ENCODE results near the gene STRIT1.

Gene STRIT1

DNA sequence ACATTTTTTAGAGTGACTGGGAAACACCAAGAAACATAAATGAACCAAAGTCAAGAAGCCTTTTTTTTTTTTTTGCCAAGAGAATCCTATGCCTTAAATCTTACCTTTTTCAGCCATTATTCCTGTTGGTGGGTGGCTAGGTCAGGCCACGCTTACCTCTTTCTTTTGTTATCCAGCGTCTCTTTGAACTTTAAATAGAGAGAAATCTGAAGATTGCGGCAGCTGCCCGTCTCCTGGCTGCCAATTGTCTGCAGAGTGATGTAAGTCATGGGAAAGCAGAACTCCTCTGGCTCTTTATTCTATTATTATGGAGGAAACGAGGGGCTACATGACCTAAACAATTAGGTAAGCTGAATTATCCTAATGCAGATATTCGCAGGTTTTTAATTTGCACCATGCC, at the start of gene STRIT1:
STRIT1 (minus strand) TSS at position 168 of the 400 bp plus-strand sequence.
- DNase-seq (ENCODE audit: extremely low spot score), result no peak
- ChIA-PET POLR2A (no interaction called here), CTCF (interaction anchor here (1.0 to 1.5 kb wide), 2 partner anchors 11 to 40 kb away, joined by 3 read pairs; no protein-coding TSS in a partner anchor)
- TF ChIP-seq, protein P1, sequence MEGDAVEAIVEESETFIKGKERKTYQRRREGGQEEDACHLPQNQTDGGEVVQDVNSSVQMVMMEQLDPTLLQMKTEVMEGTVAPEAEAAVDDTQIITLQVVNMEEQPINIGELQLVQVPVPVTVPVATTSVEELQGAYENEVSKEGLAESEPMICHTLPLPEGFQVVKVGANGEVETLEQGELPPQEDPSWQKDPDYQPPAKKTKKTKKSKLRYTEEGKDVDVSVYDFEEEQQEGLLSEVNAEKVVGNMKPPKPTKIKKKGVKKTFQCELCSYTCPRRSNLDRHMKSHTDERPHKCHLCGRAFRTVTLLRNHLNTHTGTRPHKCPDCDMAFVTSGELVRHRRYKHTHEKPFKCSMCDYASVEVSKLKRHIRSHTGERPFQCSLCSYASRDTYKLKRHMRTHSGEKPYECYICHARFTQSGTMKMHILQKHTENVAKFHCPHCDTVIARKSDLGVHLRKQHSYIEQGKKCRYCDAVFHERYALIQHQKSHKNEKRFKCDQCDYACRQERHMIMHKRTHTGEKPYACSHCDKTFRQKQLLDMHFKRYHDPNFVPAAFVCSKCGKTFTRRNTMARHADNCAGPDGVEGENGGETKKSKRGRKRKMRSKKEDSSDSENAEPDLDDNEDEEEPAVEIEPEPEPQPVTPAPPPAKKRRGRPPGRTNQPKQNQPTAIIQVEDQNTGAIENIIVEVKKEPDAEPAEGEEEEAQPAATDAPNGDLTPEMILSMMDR (IDR thresholded peaks at IDR 0.05; ENCODE audit: control extremely low read depth, extremely low read depth, low read depth, missing control alignments), result no peak

DNA sequence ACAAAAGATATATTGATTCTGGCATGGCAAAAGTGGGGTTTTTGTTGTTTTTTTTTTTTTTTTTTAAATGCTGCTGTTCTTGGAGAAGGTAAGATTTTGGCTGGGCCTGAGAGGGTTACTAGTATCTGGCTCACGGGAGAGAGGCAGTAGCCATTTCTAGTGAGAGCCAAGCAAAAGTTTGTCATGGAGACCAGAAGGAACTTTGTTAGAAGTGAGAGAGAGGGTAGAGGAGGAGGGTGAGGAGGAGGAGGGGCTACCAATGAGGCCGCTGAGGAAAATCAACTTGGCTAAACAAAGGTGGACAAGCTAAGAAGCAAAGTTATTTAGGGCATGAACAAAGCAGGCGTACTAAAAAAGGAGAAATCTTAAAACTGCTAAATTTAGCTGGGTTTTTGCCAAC, 48.9 kb upstream of the STRIT1 start:
- DNase-seq (ENCODE audit: extremely low spot score), result no peak
- TF ChIP-seq, protein P1 (IDR thresholded peaks at IDR 0.05; ENCODE audit: control extremely low read depth, extremely low read depth, low read depth, missing control alignments), result no peak
- CTCF ChIA-PET, result no interaction called here
- POLR2A ChIA-PET, result interaction anchor here (0.7 kb wide), 1 partner anchor 426 kb away, joined by 3 read pairs; no protein-coding TSS in a partner anchor

DNA sequence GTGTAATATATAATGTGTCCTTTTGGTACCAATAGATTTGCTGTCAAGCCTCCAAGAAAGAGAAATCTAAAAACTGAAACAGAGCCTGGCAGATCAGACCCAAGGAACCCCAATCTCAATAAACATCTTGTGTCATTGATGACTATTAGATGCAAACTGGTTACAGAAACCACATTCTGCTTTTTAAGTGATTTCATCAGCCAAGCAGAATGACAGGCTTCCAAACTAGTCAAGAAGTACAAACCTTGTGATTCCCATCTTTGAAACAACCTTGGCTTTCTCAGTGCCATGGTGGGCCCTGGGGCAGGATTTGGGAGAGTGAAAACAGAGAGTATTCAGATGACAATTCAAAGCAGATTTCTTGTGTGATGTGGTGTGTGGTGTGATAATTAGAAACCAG, 45.6 kb upstream of the STRIT1 start:
- ChIA-PET POLR2A (no interaction called here), CTCF (interaction anchor here (2.1 kb wide), 1 partner anchor 13 kb away, joined by 8 read pairs; no protein-coding TSS in a partner anchor)
- no peak for DNase-seq (ENCODE audit: extremely low spot score)
- TF ChIP-seq, protein P1 (IDR thresholded peaks at IDR 0.05; ENCODE audit: control extremely low read depth, extremely low read depth, low read depth, missing control alignments), result no peak

DNA sequence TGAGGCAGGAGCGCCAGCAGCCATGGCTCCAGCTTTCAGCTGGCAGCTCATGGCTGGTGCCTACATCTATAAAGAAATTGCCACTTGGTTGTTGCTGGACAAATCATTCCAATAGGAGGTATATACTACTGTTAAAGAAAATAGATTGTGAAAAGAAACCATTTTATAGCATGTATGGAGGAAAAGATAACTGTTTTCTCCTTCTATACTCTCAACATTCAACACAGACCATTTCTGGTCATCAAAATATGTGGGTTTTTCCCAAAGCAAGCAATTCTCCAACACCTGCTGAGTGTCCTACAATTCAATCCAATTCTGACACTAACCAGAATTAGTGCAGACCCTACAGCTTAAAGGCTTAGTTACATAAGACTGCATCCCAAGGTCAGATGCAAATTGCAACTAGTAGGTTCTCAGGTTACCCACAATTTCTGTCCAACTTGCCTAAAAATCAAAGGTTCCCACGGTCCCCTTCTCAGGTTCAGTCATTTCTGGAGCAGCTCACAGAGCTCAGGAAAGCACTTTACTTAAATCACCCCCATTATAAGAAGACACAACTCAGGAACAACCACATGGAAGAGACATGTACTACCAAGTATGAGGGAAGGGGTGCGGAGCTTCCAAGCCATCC, 42.4 kb upstream of the STRIT1 start:
- ChIA-PET CTCF (interaction anchor here (1.2 to 4.2 kb wide), 4 partner anchors 9 to 366 kb away, joined by 3 to 27 read pairs (median 4); no protein-coding TSS in a partner anchor), POLR2A (no interaction called here)
- TF ChIP-seq, protein P1 (IDR thresholded peaks at IDR 0.05; ENCODE audit: control extremely low read depth, extremely low read depth, low read depth, missing control alignments), result no peak
- no peak for DNase-seq (ENCODE audit: extremely low spot score)

DNA sequence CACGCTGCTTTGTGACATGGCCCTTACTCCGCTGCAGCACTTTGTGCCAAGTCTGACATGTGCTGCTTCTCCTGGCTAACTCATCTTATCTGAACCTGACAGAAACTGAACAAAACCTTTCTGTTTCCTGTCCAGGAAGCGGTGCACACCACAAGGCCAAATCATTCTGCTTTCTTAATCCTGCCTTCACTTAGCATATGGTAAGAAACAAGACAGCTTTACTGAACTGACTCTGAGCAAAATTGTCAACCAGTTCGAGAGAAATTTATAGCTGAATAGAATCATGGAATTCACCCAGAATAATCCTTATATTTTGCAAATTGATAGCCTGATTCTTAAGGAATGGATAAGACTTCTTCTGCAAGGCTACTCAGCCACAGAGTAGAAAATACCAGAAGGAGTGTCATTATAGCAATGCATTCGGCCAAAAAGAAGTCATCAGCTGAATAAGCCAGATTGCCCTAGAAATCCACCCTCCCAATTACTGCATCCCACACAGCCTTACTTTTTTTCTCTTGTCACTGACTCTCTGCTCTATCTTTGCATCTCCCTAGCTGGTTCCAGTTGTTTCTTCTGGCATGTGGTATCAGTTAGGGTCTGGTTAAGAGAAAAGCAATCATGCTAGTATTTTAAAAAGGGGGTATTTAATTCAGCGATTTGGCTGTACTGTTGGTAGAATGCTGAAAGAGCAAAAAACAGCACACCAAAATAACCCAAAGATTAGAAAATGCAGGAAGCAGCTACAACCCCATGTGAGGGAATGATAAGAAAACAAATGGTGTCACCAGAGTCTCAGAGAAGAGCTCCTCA, 41.6 kb upstream of the STRIT1 start:
- ChIA-PET CTCF (interaction anchor here (1.2 to 4.2 kb wide), 4 partner anchors 8 to 367 kb away, joined by 3 to 27 read pairs (median 4); no protein-coding TSS in a partner anchor), POLR2A (no interaction called here)
- no peak for DNase-seq (ENCODE audit: extremely low spot score)
- TF ChIP-seq, protein P1 (IDR thresholded peaks at IDR 0.05; ENCODE audit: control extremely low read depth, extremely low read depth, low read depth, missing control alignments), result no peak

DNA sequence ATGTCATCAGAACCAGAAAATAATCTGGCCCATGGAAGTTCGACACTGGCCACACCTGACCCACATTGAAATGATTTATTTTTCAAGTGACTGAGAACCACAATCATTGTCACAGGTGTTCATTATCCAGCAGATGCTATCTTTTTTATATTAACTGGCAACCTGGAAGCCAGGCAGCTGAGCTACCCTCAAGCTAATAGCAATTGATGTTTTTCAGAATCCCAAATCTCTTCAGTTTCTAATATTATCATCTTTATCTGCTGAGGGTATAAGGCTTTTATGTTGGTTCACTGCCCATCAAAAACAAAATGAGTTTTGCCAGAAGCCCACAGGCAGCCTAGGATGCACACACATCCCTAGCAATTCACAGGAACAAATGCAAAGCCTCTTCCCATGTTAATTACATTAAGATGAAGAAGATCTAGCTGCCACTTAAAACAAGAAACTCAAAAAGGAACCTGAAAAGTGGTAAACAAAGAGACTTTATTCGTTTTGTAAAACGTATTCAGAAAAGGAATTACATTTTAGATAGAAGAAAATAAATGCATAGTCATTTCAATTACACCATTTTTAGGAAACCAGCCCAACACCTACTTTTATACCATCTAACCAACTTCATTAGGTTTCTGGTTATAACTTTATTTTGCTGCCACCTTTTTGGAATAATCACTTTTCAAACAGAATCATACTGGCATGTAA, 40.9 kb upstream of the STRIT1 start:
- TF ChIP-seq, protein P1 (IDR thresholded peaks at IDR 0.05; ENCODE audit: control extremely low read depth, extremely low read depth, low read depth, missing control alignments), result no peak
- DNase-seq (ENCODE audit: extremely low spot score), result no peak
- CTCF ChIA-PET, result interaction anchor here (4.2 kb wide), 1 partner anchor 12 kb away, joined by 27 read pairs; no protein-coding TSS in a partner anchor
- POLR2A ChIA-PET, result no interaction called here
